Hematopoietic multipotent progenitor cell treated with erythropoietin and hydrocortisone succinate and interleukin-3 and kit ligand, for 4 days (in vitro differentiated cells): Measurements from ENCODE around the gene CTNND1.
"Not testable (repeated sequence)": the region's sequence is repeated elsewhere in the genome, so short reads cannot be mapped to it uniquely, and the experiment has no call there.

Experiments used
- DNase-seq: peaks from one replicate; pipeline ENCODE4 v3.0.0-alpha.2; 2015

Gene CTNND1

GRCh38 chr11:57792060-57792541 lies 30.5 kb downstream of the CTNND1 start:
- DNase-seq = peak; percentile 96

- peak; percentile 62 for DNase-seq
Observed at GRCh38 chr11:57792870-57793269, 31.3 kb downstream of the CTNND1 start.

GRCh38 chr11:57793351-57794115 lies 31.9 kb downstream of the CTNND1 start:
- peak; percentile 50 for DNase-seq

- DNase-seq = peak; percentile 64
Observed at GRCh38 chr11:57798905-57799559, 37.4 kb downstream of the CTNND1 start.

GRCh38 chr11:57800444-57801182 lies 39.0 kb downstream of the CTNND1 start:
- DNase-seq = peak; percentile 82

- no peak for DNase-seq
Observed at GRCh38 chr11:57801183-57801485, 39.5 kb downstream of the CTNND1 start.

- DNase-seq = no peak
Observed at GRCh38 chr11:57802411-57802810, 40.8 kb downstream of the CTNND1 start.

- no peak for DNase-seq
Observed at GRCh38 chr11:57804466-57804865, 42.9 kb downstream of the CTNND1 start.

- no peak for DNase-seq
Observed at GRCh38 chr11:57805780-57806179, 44.2 kb downstream of the CTNND1 start.

GRCh38 chr11:57812634-57813033 lies 51.0 kb downstream of the CTNND1 start:
- no peak for DNase-seq

GRCh38 chr11:57815476-57815875 lies 53.9 kb downstream of the CTNND1 start:
- no peak for DNase-seq

- peak; percentile 42 for DNase-seq
Observed at GRCh38 chr11:57815877-57816276, 54.3 kb downstream of the CTNND1 start.

- no peak for DNase-seq
Observed at GRCh38 chr11:57818812-57819211, 57.2 kb downstream of the CTNND1 start.

GRCh38 chr11:57819252-57819979 lies 57.8 kb downstream of the CTNND1 start:
- DNase-seq = no peak

- no peak for DNase-seq
Observed at GRCh38 chr11:57823859-57824258, 62.3 kb downstream of the CTNND1 start.

GRCh38 chr11:57834852-57835251 lies 73.2 kb downstream of the CTNND1 start:
- peak; percentile 24 for DNase-seq

GRCh38 chr11:57838609-57839008 lies 77.0 kb downstream of the CTNND1 start:
- DNase-seq = not testable (repeated sequence)

GRCh38 chr11:57842873-57843272 lies 81.3 kb downstream of the CTNND1 start:
- DNase-seq = no peak

- DNase-seq = no peak
Observed at GRCh38 chr11:57867966-57868365, 106.4 kb downstream of the CTNND1 start.

GRCh38 chr11:57868491-57868890 lies 106.9 kb downstream of the CTNND1 start:
- no peak for DNase-seq
